Chondrocyte (in vitro differentiated cells): ENCODE data around the gene KCNIP2. TPM values are rescaled to one million over a fixed set of nuclear protein-coding genes. Genes with fewer than 3 reads are reported as not detected.

Source experiments
- DNase-seq: peaks from one replicate; pipeline ENCODE4 v3.0.0; 2021; ENCODE audit warnings: mixed read lengths, low spot score
- H3K27ac Mint-ChIP-seq: one replicate; pipeline ENCODE4 v1.8.0; 2021; ENCODE audit warnings: mild to moderate bottlenecking, moderate library complexity, mixed read lengths; ENCODE audit not compliant: unreplicated experiment
- H3K27me3 Mint-ChIP-seq: 2 replicates; pipeline ENCODE4 v1.8.0; 2021; ENCODE audit warnings: low read depth, mixed read lengths
- H3K36me3 Mint-ChIP-seq: 2 replicates; pipeline ENCODE4 v1.8.0; 2021; ENCODE audit warnings: low read depth, mixed read lengths
- H3K4me1 Mint-ChIP-seq: 2 replicates; pipeline ENCODE4 v1.8.0; 2021; ENCODE audit warnings: low read depth, mild to moderate bottlenecking, mixed read lengths
- H3K4me3 Mint-ChIP-seq: one replicate; pipeline ENCODE4 v1.8.0; 2021; ENCODE audit warnings: mild to moderate bottlenecking, moderate library complexity, mixed read lengths; ENCODE audit not compliant: unreplicated experiment
- H3K9me3 Mint-ChIP-seq: 2 replicates; pipeline ENCODE4 v1.8.0; 2021; ENCODE audit warnings: low read depth, mixed read lengths
- CTCF ChIP-seq: fragments of 200-600 bp; sonication (generic); IDR thresholded peaks from 2 replicates; pipeline ENCODE4 v1.5.0; 2021; ENCODE audit warnings: antibody characterized with exemption, mild to moderate bottlenecking, moderate library complexity
- total RNA-seq: library from RNA; stranded (reverse); gene quantifications from 3 replicates; pipeline ENCODE4 v1.2.1, GENCODE V29; 2021

KCNIP2 gene
- total RNA-seq, 1 donor from 2014 or later = 1.9 TPM

- peaks cover 22% of the 10 kb centered on the region for H3K4me1 Mint-ChIP-seq
- TF ChIP-seq CTCF = no peak
- H3K9me3 Mint-ChIP-seq = no peaks in the 10 kb centered on the region
- peak; percentile 58 for DNase-seq
- no peak overlapping the region for H3K4me3 Mint-ChIP-seq
- H3K27me3 Mint-ChIP-seq = no peaks in the 10 kb centered on the region
- no peak overlapping the region for H3K27ac Mint-ChIP-seq
- peaks cover 4% of the 10 kb centered on the region for H3K36me3 Mint-ChIP-seq
These were observed 16.7 kb downstream of the KCNIP2 start for GRCh38 chr10:101826852-101827434.

- H3K27ac Mint-ChIP-seq = no peak overlapping the region
- peaks cover under 1% of the 10 kb centered on the region for H3K4me1 Mint-ChIP-seq
- no peaks in the 10 kb centered on the region for H3K9me3 Mint-ChIP-seq
- no peak overlapping the region for H3K4me3 Mint-ChIP-seq
- no peaks in the 10 kb centered on the region for H3K27me3 Mint-ChIP-seq
- no peak for TF ChIP-seq CTCF
- peaks cover 6% of the 10 kb centered on the region for H3K36me3 Mint-ChIP-seq
- no peak for DNase-seq
These were observed 18.9 kb downstream of the KCNIP2 start for GRCh38 chr10:101824736-101825135.

GRCh38 chr10:101818872-101819633, 24.5 kb downstream of the KCNIP2 start:
- peak overlapping the region; percentile 97 for H3K4me3 Mint-ChIP-seq
- DNase-seq = no peak
- no peaks in the 10 kb centered on the region for H3K27me3 Mint-ChIP-seq
- H3K36me3 Mint-ChIP-seq = peaks cover 3% of the 10 kb centered on the region
- peak overlapping the region; percentile 100 for H3K27ac Mint-ChIP-seq
- peaks cover 33% of the 10 kb centered on the region for H3K4me1 Mint-ChIP-seq
- H3K9me3 Mint-ChIP-seq = no peaks in the 10 kb centered on the region
- TF ChIP-seq CTCF = no peak

- peak within 1 kb of the TSS; percentile 100 for H3K27ac Mint-ChIP-seq
- H3K36me3 Mint-ChIP-seq = peaks cover 3% of the 10 kb centered on the region
- no peak for TF ChIP-seq CTCF
- H3K4me1 Mint-ChIP-seq = peaks cover 40% of the 10 kb centered on the region
- no peaks in the 10 kb centered on the region for H3K9me3 Mint-ChIP-seq
- DNase-seq = peak; percentile 100
- H3K4me3 Mint-ChIP-seq = peak within 1 kb of the TSS; percentile 97
- H3K27me3 Mint-ChIP-seq = no peaks in the 10 kb centered on the region
These were observed 25.3 kb downstream of the KCNIP2 start, which contains the start of gene OGA for GRCh38 chr10:101818119-101818871. Gene OGA, minus strand, starts transcription at chr10:101818444. Its CDS starts 422 bp downstream, at chr10:101818022.
